ENCODE results near the gene RRP9.
A peak's percentile ranks its signal among the peaks of the same experiment; 100 is the strongest.

The RRP9 gene

GRCh38 chr3:51955175-51955892 is 13.6 kb upstream of the RRP9 start, which contains the start of gene GPR62:
Gene GPR62, plus strand, starts transcription at chr3:51955381. Its CDS starts 272 bp downstream, at chr3:51955653.
- DNase-seq = no peak

GRCh38 chr3:51954713-51955112 is 13.0 kb upstream of the RRP9 start:
- no peak for DNase-seq

GRCh38 chr3:51954105-51954504 is 12.4 kb upstream of the RRP9 start:
- DNase-seq = no peak

- DNase-seq = peak; percentile 76
Measured at GRCh38 chr3:51953445-51953844, 11.7 kb upstream of the RRP9 start.

GRCh38 chr3:51950899-51951298 is 9.2 kb upstream of the RRP9 start:
- DNase-seq = no peak

- DNase-seq = no peak
Measured at GRCh38 chr3:51949121-51949520, 7.4 kb upstream of the RRP9 start.

GRCh38 chr3:51948016-51948580 is 6.4 kb upstream of the RRP9 start:
- DNase-seq = no peak

GRCh38 chr3:51947215-51947900 is 5.7 kb upstream of the RRP9 start:
- no peak for DNase-seq

GRCh38 chr3:51946796-51947195 is 5.1 kb upstream of the RRP9 start:
- DNase-seq = no peak

GRCh38 chr3:51945926-51946705 is 4.4 kb upstream of the RRP9 start:
- DNase-seq = no peak

- DNase-seq = no peak
Measured at GRCh38 chr3:51945031-51945840, 3.5 kb upstream of the RRP9 start.

GRCh38 chr3:51944451-51945021 is 2.8 kb upstream of the RRP9 start:
- no peak for DNase-seq

- no peak for DNase-seq
Measured at GRCh38 chr3:51943451-51944391, 2.0 kb upstream of the RRP9 start.

- no peak for DNase-seq
Measured at GRCh38 chr3:51942603-51943450, 1.1 kb upstream of the RRP9 start.

- no peak for DNase-seq
Measured at GRCh38 chr3:51941463-51941797, 274 bp downstream of the RRP9 start.

- DNase-seq = no peak
Measured at GRCh38 chr3:51940648-51941462, 849 bp downstream of the RRP9 start.

GRCh38 chr3:51938780-51939425 is 2.8 kb downstream of the RRP9 start:
- no peak for DNase-seq

- no peak for DNase-seq
Measured at GRCh38 chr3:51937611-51938450, 3.9 kb downstream of the RRP9 start.

Data from NCI-H2227 treated with DMSO at 0.1 percent for 48 hours (cell line).